Left ventricle myocardium inferior (tissue), 1 donor: ENCODE results near the gene CLSTN2. TPM values are rescaled to one million over a fixed set of nuclear protein-coding genes. Genes with fewer than 3 reads are reported as not detected.

ENCODE experiments used
- DNase-seq: peaks from one replicate; pipeline ENCODE4 v3.0.0-alpha.2; 2020
- H3K27ac ChIP-seq: fragments of 200-600 bp; replicated peaks from 2 replicates; pipeline ENCODE4 v1.8.0; 2021
- H3K27me3 ChIP-seq: fragments of 200-600 bp; 2 replicates; pipeline ENCODE4 v1.8.0; 2021; ENCODE audit warnings: low read depth
- H3K36me3 ChIP-seq: fragments of 200-600 bp; 2 replicates; pipeline ENCODE4 v1.8.0; 2021
- H3K4me1 ChIP-seq: fragments of 200-600 bp; 2 replicates; pipeline ENCODE4 v1.8.0; 2021
- H3K4me3 ChIP-seq: fragments of 200-600 bp; 2 replicates; pipeline ENCODE4 v1.8.0; 2021; ENCODE audit warnings: mild to moderate bottlenecking, moderate library complexity
- H3K9me3 ChIP-seq: fragments of 200-600 bp; replicated peaks from 2 replicates; pipeline ENCODE4 v1.8.0; 2021
- intact Hi-C: fragments of 100-400 bp; cut with micrococcal nuclease; formaldehyde crosslinking; loops from one replicate; pipeline ENCODE4 v1.11.0; 2022
- total RNA-seq: library from RNA; stranded (reverse); fragmentation: NEBNext Ultra II Directional; extraction: Animal tissue kit (Norgen Biotek cat#: 25700); gene quantifications from one replicate; pipeline ENCODE4 v1.2.1, GENCODE V29; 2021
- TF ChIP-seq, protein P1 (sequence below): fragments of 200-600 bp; IDR thresholded peaks from 2 replicates; pipeline ENCODE4 v1.8.0; 2021; ENCODE audit warnings: antibody characterized with exemption, mild to moderate bottlenecking, borderline replicate concordance
- donor health status: DM: no; HTN: yes; CAD: no; lungs with severe emphysema.

CLSTN2 gene
- total RNA-seq, 1 donor from 2014 or later = 7.0 TPM

- Histone ChIP-seq H3K36me3 (no peaks in the 10 kb centered on the region), H3K4me3 (no peak overlapping the region), H3K27ac (no peak overlapping the region), H3K4me1 (no peaks in the 10 kb centered on the region), H3K9me3 (peaks cover 21% of the 10 kb centered on the region), H3K27me3 (no peaks in the 10 kb centered on the region)
- TF ChIP-seq, protein P1, sequence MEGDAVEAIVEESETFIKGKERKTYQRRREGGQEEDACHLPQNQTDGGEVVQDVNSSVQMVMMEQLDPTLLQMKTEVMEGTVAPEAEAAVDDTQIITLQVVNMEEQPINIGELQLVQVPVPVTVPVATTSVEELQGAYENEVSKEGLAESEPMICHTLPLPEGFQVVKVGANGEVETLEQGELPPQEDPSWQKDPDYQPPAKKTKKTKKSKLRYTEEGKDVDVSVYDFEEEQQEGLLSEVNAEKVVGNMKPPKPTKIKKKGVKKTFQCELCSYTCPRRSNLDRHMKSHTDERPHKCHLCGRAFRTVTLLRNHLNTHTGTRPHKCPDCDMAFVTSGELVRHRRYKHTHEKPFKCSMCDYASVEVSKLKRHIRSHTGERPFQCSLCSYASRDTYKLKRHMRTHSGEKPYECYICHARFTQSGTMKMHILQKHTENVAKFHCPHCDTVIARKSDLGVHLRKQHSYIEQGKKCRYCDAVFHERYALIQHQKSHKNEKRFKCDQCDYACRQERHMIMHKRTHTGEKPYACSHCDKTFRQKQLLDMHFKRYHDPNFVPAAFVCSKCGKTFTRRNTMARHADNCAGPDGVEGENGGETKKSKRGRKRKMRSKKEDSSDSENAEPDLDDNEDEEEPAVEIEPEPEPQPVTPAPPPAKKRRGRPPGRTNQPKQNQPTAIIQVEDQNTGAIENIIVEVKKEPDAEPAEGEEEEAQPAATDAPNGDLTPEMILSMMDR = no peak
- DNase-seq = no peak
- intact Hi-C loops = loop anchor here (5.0 kb wide), 1 partner anchor 127 kb away; no protein-coding TSS in a partner anchor
These were observed 679.0 kb downstream of the CLSTN2 start for GRCh38 chr3:140614001-140614400.

GRCh38 chr3:140617135-140617534, 682.1 kb downstream of the CLSTN2 start:
- no peaks in the 10 kb centered on the region for H3K27me3 ChIP-seq
- H3K9me3 ChIP-seq = peaks cover 21% of the 10 kb centered on the region
- no peaks in the 10 kb centered on the region for H3K36me3 ChIP-seq
- no peak overlapping the region for H3K4me3 ChIP-seq
- no peak for DNase-seq
- intact Hi-C loops = no loop called here
- H3K27ac ChIP-seq = no peak overlapping the region
- TF ChIP-seq, protein P1 = no peak
- no peaks in the 10 kb centered on the region for H3K4me1 ChIP-seq

DNA sequence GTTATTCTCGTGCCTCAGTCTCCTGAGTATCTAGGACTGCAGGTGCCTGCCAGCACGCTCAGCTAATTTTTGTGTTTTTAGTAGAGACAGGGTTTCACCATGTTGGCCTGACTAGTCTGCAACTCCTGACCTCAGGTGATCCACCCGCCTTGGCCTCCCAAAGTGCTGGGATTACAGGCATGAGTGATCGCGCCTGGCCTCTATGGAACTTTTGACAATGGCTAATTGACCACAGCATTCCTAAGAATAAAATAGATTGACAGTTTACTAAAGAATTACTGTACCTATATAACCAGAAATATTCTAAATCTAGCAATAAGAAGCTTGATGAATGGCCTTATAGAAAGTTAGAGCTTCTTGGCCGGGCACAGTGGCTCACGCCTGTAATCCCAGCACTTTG, 691.9 kb downstream of the CLSTN2 start:
- TF ChIP-seq, protein P1 = no peak
- no peaks in the 10 kb centered on the region for H3K9me3 ChIP-seq
- no peak overlapping the region for H3K4me3 ChIP-seq
- no peaks in the 10 kb centered on the region for H3K36me3 ChIP-seq
- no peak for DNase-seq
- H3K27ac ChIP-seq = no peak overlapping the region
- intact Hi-C loops = no loop called here
- no peaks in the 10 kb centered on the region for H3K4me1 ChIP-seq
- H3K27me3 ChIP-seq = no peaks in the 10 kb centered on the region
